Gastrocnemius medialis (tissue), 4 donors: ENCODE results near the gene IGFL2.

Experiments used
- CTCF ChIP-seq, 5 experiments: fragments of 450-650 bp in 3 of 5; fragments of 200-600 bp in 2 of 5; sonication (generic) in 2 of 5; IDR thresholded peaks in 4 of 5; conservative IDR thresholded peaks in 1 of 5; 1 replicate in 4 of 5; 2 replicates in 1 of 5; pipeline ENCODE4 v1.5.1; 2016 to 2019; ENCODE audit warnings: antibody characterized with exemption in 5 of 5, mild to moderate bottlenecking in 3 of 5, moderate library complexity in 3 of 5
- POLR2A ChIP-seq, 2 donors: fragments of 450-650 bp; IDR thresholded peaks; one replicate each; pipeline ENCODE4 v1.6.1; 2017; ENCODE audit warnings: antibody characterized with exemption in 2 of 2, mild to moderate bottlenecking in 2 of 2, moderate library complexity in 2 of 2

- TF ChIP-seq POLR2A (IDR thresholded peaks at IDR 0.05): no peak
- TF ChIP-seq CTCF (IDR thresholded peaks at IDR 0.05 in 4 of 5, conservative IDR thresholded peaks at IDR 0.05 in 1 of 5): no peak
Measured at GRCh38 chr19:46197314-46198070, 49.5 kb downstream of the IGFL2 start.
